IPS-18c (cell line): ENCODE measurements around the gene EPB41L1.

Experiments
- H3K4me3 ChIP-seq: 2 replicates; pipeline ENCODE4 v1.7.0; 2013; ENCODE audit warnings: low read depth, mild to moderate bottlenecking, low read length, moderate library complexity; ENCODE audit not compliant: insufficient read depth
- H3K9me3 ChIP-seq: one replicate; pipeline ENCODE4 v1.6.1; 2013; ENCODE audit warnings: mild to moderate bottlenecking, low read length, moderate library complexity; ENCODE audit not compliant: control insufficient read depth, insufficient read depth

The EPB41L1 gene

GRCh38 chr20:36230019-36230418 is 75.5 kb downstream of the EPB41L1 start:
- Histone ChIP-seq H3K4me3 (no peak overlapping the region), H3K9me3 (no peaks in the 10 kb centered on the region)

- Histone ChIP-seq H3K9me3 (no peaks in the 10 kb centered on the region), H3K4me3 (no peak overlapping the region)
These were observed 76.8 kb downstream of the EPB41L1 start for GRCh38 chr20:36231331-36231730.

GRCh38 chr20:36234771-36235320 is 80.3 kb downstream of the EPB41L1 start:
- no peak overlapping the region for H3K4me3 ChIP-seq
- no peaks in the 10 kb centered on the region for H3K9me3 ChIP-seq

- H3K4me3 ChIP-seq, result peak within 1 kb of the TSS; percentile 81
- no peaks in the 10 kb centered on the region for H3K9me3 ChIP-seq
These were observed 81.6 kb downstream of the EPB41L1 start, which contains the start of gene AAR2 for GRCh38 chr20:36235892-36236785. AAR2 (plus strand) TSS chr20:36236478; CDS start chr20:36239869, 3,391 bp downstream.

- no peaks in the 10 kb centered on the region for H3K9me3 ChIP-seq
- H3K4me3 ChIP-seq, result peak overlapping the region; percentile 81
These were observed 82.2 kb downstream of the EPB41L1 start for GRCh38 chr20:36236786-36237121.

- Histone ChIP-seq H3K4me3 (peak overlapping the region; percentile 81; the same call in 1 of the 2 replicates), H3K9me3 (no peaks in the 10 kb centered on the region)
These were observed 82.9 kb downstream of the EPB41L1 start for GRCh38 chr20:36237477-36237876.

GRCh38 chr20:36238153-36238552 is 83.6 kb downstream of the EPB41L1 start:
- H3K9me3 ChIP-seq, result no peaks in the 10 kb centered on the region
- H3K4me3 ChIP-seq, result no peak overlapping the region

- H3K9me3 ChIP-seq, result no peaks in the 10 kb centered on the region
- H3K4me3 ChIP-seq, result no peak overlapping the region
These were observed 84.2 kb downstream of the EPB41L1 start for GRCh38 chr20:36238760-36239159.

- no peak overlapping the region for H3K4me3 ChIP-seq
- H3K9me3 ChIP-seq, result no peaks in the 10 kb centered on the region
These were observed 85.5 kb downstream of the EPB41L1 start for GRCh38 chr20:36240076-36240475.

- H3K4me3 ChIP-seq, result no peak overlapping the region
- H3K9me3 ChIP-seq, result no peaks in the 10 kb centered on the region
These were observed 87.1 kb downstream of the EPB41L1 start for GRCh38 chr20:36241678-36242077.

- Histone ChIP-seq H3K4me3 (no peak overlapping the region), H3K9me3 (no peaks in the 10 kb centered on the region)
These were observed 89.2 kb downstream of the EPB41L1 start for GRCh38 chr20:36243726-36244125.

GRCh38 chr20:36246401-36246800 is 91.9 kb downstream of the EPB41L1 start:
- no peaks in the 10 kb centered on the region for H3K9me3 ChIP-seq
- no peak overlapping the region for H3K4me3 ChIP-seq

- Histone ChIP-seq H3K9me3 (no peaks in the 10 kb centered on the region), H3K4me3 (no peak overlapping the region)
These were observed 94.3 kb downstream of the EPB41L1 start for GRCh38 chr20:36248836-36249235.

GRCh38 chr20:36249450-36249849 is 94.9 kb downstream of the EPB41L1 start:
- Histone ChIP-seq H3K4me3 (no peak overlapping the region), H3K9me3 (no peaks in the 10 kb centered on the region)

GRCh38 chr20:36251426-36251825 is 96.9 kb downstream of the EPB41L1 start:
- H3K9me3 ChIP-seq, result no peaks in the 10 kb centered on the region
- H3K4me3 ChIP-seq, result no peak overlapping the region

- Histone ChIP-seq H3K4me3 (no peak overlapping the region), H3K9me3 (peaks cover under 1% of the 10 kb centered on the region)
These were observed 98.0 kb downstream of the EPB41L1 start for GRCh38 chr20:36252511-36252910.

GRCh38 chr20:36253036-36253435 is 98.5 kb downstream of the EPB41L1 start:
- Histone ChIP-seq H3K4me3 (no peak overlapping the region), H3K9me3 (peaks cover 4% of the 10 kb centered on the region)

GRCh38 chr20:36254076-36254475 is 99.5 kb downstream of the EPB41L1 start:
- Histone ChIP-seq H3K4me3 (no peak overlapping the region), H3K9me3 (peaks cover 4% of the 10 kb centered on the region)
